Parathyroid adenoma (tissue), 2 donors: ENCODE results near the gene NSF.

Experiments
- H2AFZ ChIP-seq: fragments of 300-600 bp; sonication (generic); one replicate; pipeline ENCODE4 v1.7.0; 2017; ENCODE audit warnings: antibody characterized with exemption, mild to moderate bottlenecking
- H3K27ac ChIP-seq: fragments of 300-600 bp; sonication (generic); one replicate; pipeline ENCODE4 v1.7.0; 2017
- H3K27me3 ChIP-seq: fragments of 300-600 bp; sonication (generic); one replicate; pipeline ENCODE4 v1.7.0; 2017; ENCODE audit warnings: low read length; ENCODE audit not compliant: control insufficient read depth, insufficient read depth
- H3K36me3 ChIP-seq: fragments of 300-600 bp; sonication (generic); one replicate; pipeline ENCODE4 v1.7.0; 2017; ENCODE audit warnings: low read length; ENCODE audit not compliant: control insufficient read depth, insufficient read depth
- H3K4me1 ChIP-seq: fragments of 300-600 bp; sonication (generic); one replicate; pipeline ENCODE4 v1.7.0; 2017; ENCODE audit warnings: control low read depth
- H3K4me2 ChIP-seq: fragments of 300-600 bp; sonication (generic); one replicate; pipeline ENCODE4 v1.7.0; 2017; ENCODE audit warnings: low read length
- H3K4me3 ChIP-seq: fragments of 300-600 bp; sonication (generic); one replicate; pipeline ENCODE4 v1.7.0; 2017; ENCODE audit warnings: low read depth, low read length
- H3K79me2 ChIP-seq: fragments of 300-600 bp; sonication (generic); one replicate; pipeline ENCODE4 v1.7.0; 2017; ENCODE audit warnings: control low read depth
- H3K9ac ChIP-seq: fragments of 300-600 bp; sonication (generic); one replicate; pipeline ENCODE4 v1.7.0; 2017; ENCODE audit warnings: mild to moderate bottlenecking
- H3K9me3 ChIP-seq: fragments of 300-600 bp; sonication (generic); one replicate; pipeline ENCODE4 v1.7.0; 2017; ENCODE audit warnings: low read length; ENCODE audit not compliant: control insufficient read depth
- CTCF ChIP-seq: fragments of 300-600 bp; sonication (generic); IDR thresholded peaks from one replicate; pipeline ENCODE4 v1.7.0; 2017; ENCODE audit warnings: antibody characterized with exemption, mild to moderate bottlenecking
- donor health status: primary hyperparathyroidism.

The NSF gene

GRCh38 chr17:46773221-46773605 is 182.7 kb downstream of the NSF start:
- no peak for TF ChIP-seq CTCF
- Histone ChIP-seq H3K9me3 (no peaks in the 10 kb centered on the region), H3K27me3 (no peaks in the 10 kb centered on the region), H2AFZ (no peak overlapping the region), H3K4me2 (no peak overlapping the region), H3K4me3 (no peak overlapping the region), H3K36me3 (no peaks in the 10 kb centered on the region), H3K27ac (no peak overlapping the region), H3K9ac (no peak overlapping the region), H3K79me2 (no peaks in the 10 kb centered on the region), H3K4me1 (peaks cover 4% of the 10 kb centered on the region)

DNA sequence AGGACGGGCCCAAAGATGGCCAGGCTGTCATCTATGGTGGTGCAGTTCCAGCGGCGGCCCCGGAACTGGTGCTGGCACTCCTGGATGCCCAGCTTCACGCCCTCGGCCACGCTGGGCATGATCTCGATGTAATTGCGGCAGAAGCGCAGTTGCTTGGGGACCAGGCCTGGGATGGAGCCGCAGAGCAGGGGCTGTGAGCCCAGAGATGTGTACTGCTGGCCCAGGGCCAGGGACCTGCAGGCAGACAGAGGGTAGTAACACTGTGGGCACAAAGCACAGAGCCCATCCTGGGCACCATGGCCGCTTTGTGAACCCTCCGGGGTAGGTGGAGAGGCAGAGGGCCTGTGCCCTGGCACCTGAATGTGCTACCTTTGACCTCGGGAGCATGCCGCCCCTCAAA is 183.2 kb downstream of the NSF start:
- Histone ChIP-seq H3K79me2 (no peaks in the 10 kb centered on the region), H3K36me3 (no peaks in the 10 kb centered on the region), H3K9me3 (no peaks in the 10 kb centered on the region), H3K27me3 (no peaks in the 10 kb centered on the region), H3K4me3 (no peak overlapping the region), H3K9ac (no peak overlapping the region), H2AFZ (no peak overlapping the region), H3K27ac (no peak overlapping the region), H3K4me1 (peaks cover 4% of the 10 kb centered on the region), H3K4me2 (no peak overlapping the region)
- no peak for TF ChIP-seq CTCF

GRCh38 chr17:46774108-46774737 is 183.8 kb downstream of the NSF start:
- Histone ChIP-seq H3K9ac (no peak overlapping the region), H3K9me3 (no peaks in the 10 kb centered on the region), H3K36me3 (no peaks in the 10 kb centered on the region), H2AFZ (no peak overlapping the region), H3K27ac (no peak overlapping the region), H3K4me1 (peaks cover 4% of the 10 kb centered on the region), H3K4me3 (no peak overlapping the region), H3K79me2 (no peaks in the 10 kb centered on the region), H3K27me3 (no peaks in the 10 kb centered on the region), H3K4me2 (no peak overlapping the region)
- no peak for TF ChIP-seq CTCF

DNA sequence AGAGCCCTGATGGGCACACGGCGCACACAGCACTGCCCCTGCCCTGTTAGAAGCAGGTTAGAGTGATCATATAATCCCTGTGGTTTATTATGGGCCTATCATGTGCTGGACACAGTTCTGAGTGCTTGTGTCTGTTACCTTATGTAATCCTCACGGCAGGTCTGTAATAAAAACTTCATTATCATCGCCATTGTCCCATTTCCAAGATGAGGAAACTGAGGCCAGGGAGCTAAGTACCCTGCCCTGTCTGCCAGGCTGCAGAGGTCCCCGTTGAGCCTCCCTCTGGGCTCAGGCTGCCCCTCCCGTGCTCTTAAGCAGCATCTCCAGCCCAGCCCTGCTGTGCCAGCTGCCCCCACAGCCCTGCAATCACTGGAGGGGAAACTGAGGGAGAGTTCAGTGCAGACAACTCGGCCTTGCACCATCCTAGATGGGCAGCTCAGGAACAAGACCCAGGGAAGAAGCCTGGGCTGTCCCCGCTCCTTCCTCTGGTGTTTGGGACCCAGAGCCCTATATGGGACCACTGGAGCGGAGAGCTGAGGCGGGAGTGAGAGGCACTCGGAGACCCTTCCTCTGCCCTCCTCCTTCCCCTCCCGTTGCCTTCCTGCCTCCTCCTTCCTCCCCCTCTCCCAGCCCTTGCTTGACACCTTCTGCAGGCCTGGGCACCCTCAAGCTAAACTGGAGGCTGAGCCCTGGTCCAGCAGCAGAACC is 186.0 kb downstream of the NSF start:
- H3K9me3 ChIP-seq: no peaks in the 10 kb centered on the region
- H3K4me1 ChIP-seq: peaks cover 4% of the 10 kb centered on the region
- H3K4me3 ChIP-seq: no peak overlapping the region
- TF ChIP-seq CTCF: no peak
- no peak overlapping the region for H3K27ac ChIP-seq
- H3K9ac ChIP-seq: no peak overlapping the region
- no peaks in the 10 kb centered on the region for H3K36me3 ChIP-seq
- H2AFZ ChIP-seq: no peak overlapping the region
- H3K27me3 ChIP-seq: no peaks in the 10 kb centered on the region
- no peaks in the 10 kb centered on the region for H3K79me2 ChIP-seq
- H3K4me2 ChIP-seq: no peak overlapping the region
